GM19239 (cell line): Measurements from ENCODE around the gene POLR2M.
A peak's percentile ranks its signal among the peaks of the same experiment; 100 is the strongest.

ENCODE experiments used
- DNase-seq: peaks from one replicate; pipeline ENCODE4 v3.0.0; 2011; ENCODE audit warnings: low spot score; ENCODE audit not compliant: insufficient read length
- FAIRE-seq: peaks from 2 replicates; lab custom pipeline; 2011; peaks lifted over from hg19 to GRCh38; lab: Jason Lieb, UNC

The POLR2M gene

GRCh38 chr15:57735431-57735830, 28.9 kb downstream of the POLR2M start:
- DNase-seq (no peak), FAIRE-seq (no peak)

- DNase-seq (no peak), FAIRE-seq (no peak)
Observed at GRCh38 chr15:57735891-57736290, 29.4 kb downstream of the POLR2M start.

- DNase-seq (no peak), FAIRE-seq (no peak)
Observed at GRCh38 chr15:57736591-57736990, 30.1 kb downstream of the POLR2M start.

- no peak for FAIRE-seq
- no peak for DNase-seq
Observed at GRCh38 chr15:57738734-57739237, 32.3 kb downstream of the POLR2M start.

- FAIRE-seq (no peak), DNase-seq (no peak)
Observed at GRCh38 chr15:57740048-57740447, 33.5 kb downstream of the POLR2M start.

GRCh38 chr15:57741089-57741488, 34.6 kb downstream of the POLR2M start:
- no peak for FAIRE-seq
- DNase-seq, result no peak

- DNase-seq (no peak), FAIRE-seq (no peak)
Observed at GRCh38 chr15:57743424-57743823, 36.9 kb downstream of the POLR2M start.

- FAIRE-seq, result no peak
- no peak for DNase-seq
Observed at GRCh38 chr15:57746786-57747185, 40.3 kb downstream of the POLR2M start.

- FAIRE-seq (no peak), DNase-seq (peak; percentile 12)
Observed at GRCh38 chr15:57747206-57747896, 40.8 kb downstream of the POLR2M start.

GRCh38 chr15:57751177-57751800, 44.8 kb downstream of the POLR2M start:
- DNase-seq (no peak), FAIRE-seq (no peak)

- FAIRE-seq (no peak), DNase-seq (no peak)
Observed at GRCh38 chr15:57752436-57752835, 45.9 kb downstream of the POLR2M start.

GRCh38 chr15:57752840-57753239, 46.3 kb downstream of the POLR2M start:
- DNase-seq (no peak), FAIRE-seq (no peak)

GRCh38 chr15:57756466-57756865, 50.0 kb downstream of the POLR2M start:
- no peak for DNase-seq
- FAIRE-seq, result no peak

GRCh38 chr15:57758560-57758959, 52.0 kb downstream of the POLR2M start:
- DNase-seq (no peak), FAIRE-seq (no peak)

GRCh38 chr15:57761562-57761961, 55.0 kb downstream of the POLR2M start:
- no peak for DNase-seq

GRCh38 chr15:57762302-57762701, 55.8 kb downstream of the POLR2M start:
- no peak for DNase-seq
- no peak for FAIRE-seq

More at GRCh38 chr15:57761562-57761961, 55.0 kb downstream of the POLR2M start:
- no peak for FAIRE-seq

GRCh38 chr15:57763176-57763964, 56.9 kb downstream of the POLR2M start:
- no peak for DNase-seq
- no peak for FAIRE-seq
